Choroid plexus epithelial cell (primary cell): ENCODE results near the gene PVRIG.
"Not testable (repeated sequence)": the region's sequence is repeated elsewhere in the genome, so short reads cannot be mapped to it uniquely, and the experiment has no call there.

Experiments used
- DNase-seq: peaks from one replicate; pipeline ENCODE4 v3.0.0-alpha.2; 2010; ENCODE audit warnings: low read depth
- H3K4me3 ChIP-seq: 2 replicates; pipeline ENCODE4 v1.5.1; 2011; ENCODE audit warnings: low read depth, mild to moderate bottlenecking, control low read depth, low read length, moderate library complexity
- CTCF ChIP-seq: conservative IDR thresholded peaks from 2 replicates; pipeline ENCODE4 v1.5.1; 2011; ENCODE audit warnings: low read depth, mild to moderate bottlenecking, control low read depth, inconsistent platforms, low read length, moderate library complexity

The PVRIG gene

DNA sequence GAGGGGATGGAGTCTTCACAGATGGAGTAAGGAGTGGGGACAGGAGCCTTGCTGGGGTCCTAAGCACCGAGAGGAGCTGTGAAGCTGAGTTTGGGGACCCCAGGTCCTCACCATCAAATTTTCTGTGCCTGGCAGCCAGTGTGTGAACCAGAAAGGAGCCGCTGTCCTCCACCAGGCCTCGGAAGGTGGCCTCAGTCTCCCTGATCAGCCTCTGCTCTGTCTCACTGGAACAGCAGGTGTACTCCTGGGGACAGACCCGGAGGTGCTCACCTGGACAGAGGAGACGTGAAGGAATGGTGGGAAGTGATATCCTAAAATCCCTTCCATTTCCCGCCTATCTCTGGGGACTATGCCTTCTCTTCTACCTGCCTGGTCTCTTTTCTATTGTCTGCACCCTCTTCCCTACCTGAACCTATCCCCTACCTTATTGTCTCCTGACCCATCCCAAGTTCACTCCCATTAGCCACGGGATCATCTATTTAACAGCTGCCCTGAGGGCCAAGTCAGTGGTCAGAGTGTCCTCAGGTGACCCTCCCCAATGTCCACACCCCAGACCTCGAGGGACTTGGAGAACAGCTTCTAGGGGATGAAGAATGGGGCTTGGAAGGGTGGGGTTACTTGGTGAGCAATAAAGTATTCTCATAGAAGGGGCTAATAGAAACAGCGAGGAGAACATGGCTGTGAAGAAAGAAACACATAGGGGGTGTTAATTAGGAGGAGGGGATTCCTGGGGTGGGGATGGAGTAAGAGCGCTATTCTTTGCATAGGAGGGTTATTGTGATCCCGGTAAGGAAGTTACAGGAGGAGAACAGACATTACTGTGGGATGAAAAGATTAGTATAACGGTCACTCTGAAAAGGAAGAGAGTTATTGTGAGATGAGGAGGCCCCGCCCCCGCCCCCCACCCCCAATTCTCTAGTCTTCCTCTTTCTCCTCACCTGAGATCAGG is 43.4 kb upstream of the PVRIG start:
- no peak for TF ChIP-seq CTCF
- peak overlapping the region; percentile 70 for H3K4me3 ChIP-seq
- DNase-seq: no peak

- DNase-seq: peak; percentile 97
- TF ChIP-seq CTCF: no peak
- peak within 1 kb of the TSS; percentile 70 for H3K4me3 ChIP-seq
Measured at GRCh38 chr7:100177045-100178001, 42.4 kb upstream of the PVRIG start, which contains the start of the genes GPC2 and STAG3. Gene GPC2, minus strand, starts transcription at chr7:100177381. Its CDS starts 182 bp downstream, at chr7:100177199. Gene STAG3, plus strand, starts transcription at chr7:100177918. Its CDS starts 2,639 bp downstream, at chr7:100180557.

- DNase-seq, H3K4me3 ChIP-seq: not testable (repeated sequence)
Measured at GRCh38 chr7:100180084-100180483, 39.7 kb upstream of the PVRIG start.

DNA sequence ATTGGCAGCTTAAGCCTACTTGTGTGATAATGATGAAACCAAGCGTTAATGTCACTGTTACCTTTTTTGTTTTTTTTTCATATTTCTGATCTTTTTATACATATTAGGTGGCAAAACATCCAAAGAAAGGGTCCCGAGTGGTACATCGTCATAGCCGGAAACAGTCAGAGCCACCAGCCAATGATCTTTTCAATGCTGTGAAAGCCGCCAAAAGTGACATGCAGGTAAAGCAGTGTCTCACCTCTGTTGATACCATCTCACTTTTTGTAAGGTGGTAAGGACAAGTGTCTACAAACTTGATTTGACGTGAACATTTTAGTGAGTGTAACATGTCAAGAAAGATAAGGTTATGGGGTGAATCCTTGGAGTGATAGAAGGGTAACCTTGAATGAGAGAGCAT is 37.1 kb upstream of the PVRIG start:
- not testable (repeated sequence) for DNase-seq, H3K4me3 ChIP-seq

GRCh38 chr7:100183090-100183489 is 36.7 kb upstream of the PVRIG start:
- not testable (repeated sequence) for DNase-seq

DNA sequence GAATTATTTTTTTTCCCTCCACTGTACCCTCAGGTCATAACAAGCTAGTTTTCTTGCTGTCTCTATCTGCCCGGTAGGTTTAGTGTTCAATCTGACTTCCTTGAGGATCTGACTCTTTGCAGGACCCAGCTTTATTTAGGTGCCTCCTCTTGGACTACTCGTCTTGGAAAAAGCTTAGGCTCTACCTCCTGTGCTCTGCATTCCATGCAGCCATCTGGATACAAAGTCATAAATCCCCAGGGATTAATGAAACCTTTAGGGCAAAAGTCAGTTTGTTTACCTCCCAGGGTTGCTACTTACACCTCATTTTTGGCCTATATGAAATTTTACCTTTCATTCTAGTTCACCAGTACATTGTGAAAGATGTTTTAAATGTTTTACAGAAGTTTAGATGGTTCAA is 34.0 kb upstream of the PVRIG start:
- no peak for TF ChIP-seq CTCF
- H3K4me3 ChIP-seq: no peak overlapping the region
- DNase-seq: no peak

More at GRCh38 chr7:100183090-100183489, 36.7 kb upstream of the PVRIG start:
- H3K4me3 ChIP-seq: not testable (repeated sequence)

GRCh38 chr7:100189061-100189460 is 30.7 kb upstream of the PVRIG start:
- peak; percentile 10 for TF ChIP-seq CTCF
- no peak for DNase-seq

GRCh38 chr7:100190048-100190711 is 29.6 kb upstream of the PVRIG start:
- TF ChIP-seq CTCF: peak; percentile 50
- DNase-seq: peak; percentile 78

More at GRCh38 chr7:100189061-100189460, 30.7 kb upstream of the PVRIG start:
- H3K4me3 ChIP-seq: no peak overlapping the region

More at GRCh38 chr7:100190048-100190711, 29.6 kb upstream of the PVRIG start:
- H3K4me3 ChIP-seq: no peak overlapping the region
